ENCODE data around the gene CIAO3. TPM values are rescaled to one million over a fixed set of nuclear protein-coding genes. Genes with fewer than 3 reads are reported as not detected.

The CIAO3 gene
- total and polyA plus RNA-seq, 10 of the 15 experiments (the other 5 are each of a cell fraction or from before 2014, with no cell fraction given): 1.4 to 37.5 (median 30.8) TPM

DNA sequence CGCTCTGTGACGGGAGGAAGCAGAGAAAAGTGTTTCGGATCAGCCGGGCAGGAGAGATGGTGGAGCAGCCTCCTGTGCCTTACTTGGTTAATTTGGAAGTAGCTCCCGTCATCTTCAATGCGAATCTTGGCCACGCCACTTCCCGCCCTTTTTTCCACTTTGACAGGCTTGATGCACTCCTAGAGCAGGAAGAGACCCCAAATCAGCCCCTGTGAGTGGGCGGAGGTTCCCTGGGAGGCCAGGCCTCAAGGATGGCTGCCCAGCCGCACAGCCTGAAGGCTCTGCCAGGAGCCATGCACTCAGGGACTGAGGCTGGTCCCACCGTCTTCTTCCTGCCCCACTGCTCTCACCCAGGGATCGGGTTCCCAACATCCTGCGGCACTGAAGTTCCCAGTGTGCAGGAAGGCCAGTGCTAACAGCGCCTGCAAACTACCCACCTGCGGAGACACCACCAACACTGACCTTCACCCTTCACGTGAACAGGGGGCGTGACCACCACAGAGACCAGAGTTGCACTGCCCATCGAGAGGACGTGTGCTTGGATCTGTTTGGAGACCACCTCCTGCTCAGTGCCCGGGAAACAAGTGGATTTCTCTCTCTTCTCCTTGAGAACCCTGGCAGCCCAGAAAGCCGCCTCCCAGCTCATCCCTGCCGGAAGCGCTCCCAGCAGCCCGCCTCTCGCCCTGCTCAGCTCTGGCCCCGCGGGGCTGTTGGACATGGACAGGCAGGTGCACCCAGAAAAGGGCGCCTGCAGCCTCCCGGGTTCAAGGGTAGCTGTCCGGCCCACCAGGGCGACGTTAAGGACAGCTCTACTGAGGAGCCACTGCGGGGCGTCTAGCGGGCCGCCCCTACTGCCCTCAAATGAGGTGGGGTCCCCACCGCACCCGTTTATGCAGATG lies 988 bp downstream of the CIAO3 start (continued):
- TF ChIP-seq, protein P1, sequence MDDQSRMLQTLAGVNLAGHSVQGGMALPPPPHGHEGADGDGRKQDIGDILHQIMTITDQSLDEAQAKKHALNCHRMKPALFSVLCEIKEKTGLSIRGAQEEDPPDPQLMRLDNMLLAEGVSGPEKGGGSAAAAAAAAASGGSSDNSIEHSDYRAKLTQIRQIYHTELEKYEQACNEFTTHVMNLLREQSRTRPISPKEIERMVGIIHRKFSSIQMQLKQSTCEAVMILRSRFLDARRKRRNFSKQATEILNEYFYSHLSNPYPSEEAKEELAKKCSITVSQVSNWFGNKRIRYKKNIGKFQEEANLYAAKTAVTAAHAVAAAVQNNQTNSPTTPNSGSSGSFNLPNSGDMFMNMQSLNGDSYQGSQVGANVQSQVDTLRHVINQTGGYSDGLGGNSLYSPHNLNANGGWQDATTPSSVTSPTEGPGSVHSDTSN (IDR thresholded peaks at IDR 0.05; ENCODE audit: insufficient replicate concordance, low read depth, low read length): no peak

DNA sequence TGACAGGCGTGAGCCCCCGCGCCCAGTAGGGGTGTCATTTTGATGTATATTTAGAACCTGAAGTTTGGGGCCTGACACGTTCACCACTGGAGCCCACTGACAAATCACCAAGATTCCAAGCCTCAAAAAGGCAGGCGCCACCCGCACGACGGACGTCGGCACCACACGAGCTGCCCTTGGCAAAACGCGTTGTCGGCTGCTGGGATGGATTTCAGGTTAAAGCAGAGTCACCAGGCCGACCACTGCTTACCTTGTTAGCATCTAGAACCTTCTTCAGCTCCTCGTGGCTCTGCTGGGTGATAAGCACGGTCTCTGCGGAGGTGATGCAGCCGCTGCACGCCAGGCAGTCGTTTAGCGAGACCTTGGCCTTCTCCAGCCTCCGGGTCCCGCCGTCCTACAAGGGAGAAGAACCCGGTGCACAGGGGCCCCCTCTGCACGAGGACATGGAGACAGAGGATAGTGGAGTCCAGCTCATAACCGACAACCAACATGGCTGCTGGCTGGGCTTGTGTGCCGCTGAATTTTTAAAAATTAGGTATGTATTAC lies 3.8 kb downstream of the CIAO3 start:
- in situ Hi-C loops (cut with MboI): no loop called here
- no TSS peak for BruUV-seq (replicated peaks)
- POLR2A ChIA-PET: interaction anchor here (2.4 to 7.3 kb wide), 2 partner anchors 10 to 16 kb away, joined by 29 to 60 read pairs; partner anchors contain the start of genes ANTKMT, CCDC78 and HAGHL
- RAD21 ChIA-PET (ENCODE audit: unreplicated experiment): interaction anchor here (1.6 to 1.9 kb wide), 3 partner anchors 9 to 51 kb away, joined by 5 to 10 read pairs (median 8); partner anchors contain the start of genes ANTKMT, CHTF18 and RPUSD1
- Histone ChIP-seq H3K9me3 (replicated peaks; ENCODE audit: control insufficient read depth, insufficient read depth, low read length) (no peaks in the 10 kb centered on the region), H3K79me2 (ENCODE audit: control insufficient read depth, insufficient read depth, low read length) (peaks cover 16% of the 10 kb centered on the region), H3K4me1 (ENCODE audit: control insufficient read depth, insufficient read depth, low read length) (peaks cover 42% of the 10 kb centered on the region), H3K9ac (ENCODE audit: control insufficient read depth, insufficient read depth, low read length) (peak overlapping the region; percentile 56; the same call in 1 of the 2 replicates), H3K36me3 (ENCODE audit: control insufficient read depth in 2 of 2, insufficient read depth in 2 of 2, low read length in 1 of 2) (peaks cover 7 to 9% of the 10 kb centered on the region in 2 experiments; a peak in 3 of 4 replicates), H3K4me2 (ENCODE audit: control insufficient read depth, insufficient read depth) (peak overlapping the region; percentile 92), H3K4me3 (peak overlapping the region; percentile 67), H4K20me1 (ENCODE audit: control insufficient read depth, insufficient read depth) (no peaks in the 10 kb centered on the region), H3K27me3 (replicated peaks in 1 of 2; ENCODE audit: control insufficient read depth in 2 of 2, insufficient read depth in 2 of 2, low read length in 1 of 2) (no peaks in the 10 kb centered on the region), H2AFZ (ENCODE audit: control insufficient read depth, low read depth, low read length) (no peak overlapping the region), H3K27ac (ENCODE audit: control insufficient read depth, insufficient read depth) (peak overlapping the region; percentile 68)
- SMC1A ChIA-PET (ENCODE audit: uncharacterized antibody, unreplicated experiment): interaction anchor here (1.0 to 1.2 kb wide), 4 partner anchors 9 to 25 kb away, joined by 3 to 4 read pairs (median 3); partner anchors contain the start of gene ANTKMT
- FAIRE-seq: no peak
- no peak for DNase-seq (ENCODE audit: low read depth, low spot score)
- WGBS (ENCODE audit: insufficient coverage, insufficient replicate concordance, low lambda C conversion rate, missing lambda C conversion rate): 89% methylated on average over 29 of the region's 29 CpGs
- CTCF ChIA-PET: interaction anchor here (1.0 to 3.5 kb wide), 4 partner anchors 10 to 24 kb away, joined by 3 to 17 read pairs (median 9); partner anchors contain the start of genes ANTKMT, CCDC78, HAGHL and METRN
- no peak for ATAC-seq
- TF ChIP-seq, protein P2, sequence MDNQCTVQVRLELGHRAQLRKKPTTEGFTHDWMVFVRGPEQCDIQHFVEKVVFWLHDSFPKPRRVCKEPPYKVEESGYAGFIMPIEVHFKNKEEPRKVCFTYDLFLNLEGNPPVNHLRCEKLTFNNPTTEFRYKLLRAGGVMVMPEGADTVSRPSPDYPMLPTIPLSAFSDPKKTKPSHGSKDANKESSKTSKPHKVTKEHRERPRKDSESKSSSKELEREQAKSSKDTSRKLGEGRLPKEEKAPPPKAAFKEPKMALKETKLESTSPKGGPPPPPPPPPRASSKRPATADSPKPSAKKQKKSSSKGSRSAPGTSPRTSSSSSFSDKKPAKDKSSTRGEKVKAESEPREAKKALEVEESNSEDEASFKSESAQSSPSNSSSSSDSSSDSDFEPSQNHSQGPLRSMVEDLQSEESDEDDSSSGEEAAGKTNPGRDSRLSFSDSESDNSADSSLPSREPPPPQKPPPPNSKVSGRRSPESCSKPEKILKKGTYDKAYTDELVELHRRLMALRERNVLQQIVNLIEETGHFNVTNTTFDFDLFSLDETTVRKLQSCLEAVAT (IDR thresholded peaks at IDR 0.05): peak; percentile 9
- TF ChIP-seq YY1 (IDR thresholded peaks at IDR 0.05; ENCODE audit: low read depth, low read length): peak; percentile 78
- TF ChIP-seq, protein P3, sequence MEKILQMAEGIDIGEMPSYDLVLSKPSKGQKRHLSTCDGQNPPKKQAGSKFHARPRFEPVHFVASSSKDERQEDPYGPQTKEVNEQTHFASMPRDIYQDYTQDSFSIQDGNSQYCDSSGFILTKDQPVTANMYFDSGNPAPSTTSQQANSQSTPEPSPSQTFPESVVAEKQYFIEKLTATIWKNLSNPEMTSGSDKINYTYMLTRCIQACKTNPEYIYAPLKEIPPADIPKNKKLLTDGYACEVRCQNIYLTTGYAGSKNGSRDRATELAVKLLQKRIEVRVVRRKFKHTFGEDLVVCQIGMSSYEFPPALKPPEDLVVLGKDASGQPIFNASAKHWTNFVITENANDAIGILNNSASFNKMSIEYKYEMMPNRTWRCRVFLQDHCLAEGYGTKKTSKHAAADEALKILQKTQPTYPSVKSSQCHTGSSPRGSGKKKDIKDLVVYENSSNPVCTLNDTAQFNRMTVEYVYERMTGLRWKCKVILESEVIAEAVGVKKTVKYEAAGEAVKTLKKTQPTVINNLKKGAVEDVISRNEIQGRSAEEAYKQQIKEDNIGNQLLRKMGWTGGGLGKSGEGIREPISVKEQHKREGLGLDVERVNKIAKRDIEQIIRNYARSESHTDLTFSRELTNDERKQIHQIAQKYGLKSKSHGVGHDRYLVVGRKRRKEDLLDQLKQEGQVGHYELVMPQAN (conservative IDR thresholded peaks at IDR 0.05): no peak
- intact Hi-C loops (cut with micrococcal nuclease; ENCODE audit: unreplicated experiment): no loop called here

Data from GM12878 (cell line).